Muscle of leg (tissue), 16 donors: ENCODE measurements around the gene NIPAL3. TPM values are rescaled to one million over a fixed set of nuclear protein-coding genes. Genes with fewer than 3 reads are reported as not detected.

Experiments used
- DNase-seq: peaks from one replicate; pipeline ENCODE4 v3.0.0; 2013
- H3K27ac ChIP-seq: one replicate; pipeline ENCODE4 v1.5.1; 2013; ENCODE audit warnings: mild to moderate bottlenecking, low read length, control low read depth
- H3K27me3 ChIP-seq: one replicate; pipeline ENCODE4 v1.6.1; 2013; ENCODE audit warnings: low read length; ENCODE audit not compliant: control insufficient read depth, insufficient read depth
- H3K36me3 ChIP-seq: one replicate; pipeline ENCODE4 v1.6.1; 2013; ENCODE audit warnings: low read length; ENCODE audit not compliant: control insufficient read depth, insufficient read depth
- H3K4me1 ChIP-seq: one replicate; pipeline ENCODE4 v1.6.1; 2013; ENCODE audit warnings: low read length; ENCODE audit not compliant: control insufficient read depth, insufficient read depth
- H3K4me3 ChIP-seq: one replicate; pipeline ENCODE4 v1.5.1; 2013; ENCODE audit warnings: low read length, control low read depth
- H3K9me3 ChIP-seq: replicated peaks from 2 replicates; pipeline ENCODE4 v1.6.1; 2013; ENCODE audit warnings: low read depth, low read length; ENCODE audit not compliant: control insufficient read depth
- WGBS: methylation state at CpG from one replicate; pipeline ENCODE4 v1.1.5; 2013; ENCODE audit warnings: missing lambda C conversion rate; ENCODE audit not compliant: insufficient coverage; 5-methylcytosine and 5-hydroxymethylcytosine counted together
- long read RNA-seq, 11 donors: transcript quantifications; one replicate each; lab custom pipeline, GENCODE V29; 2026
- polyA plus RNA-seq, 8 donors: library from polyadenylated mRNA; unstranded; fragments of 120-200 nt; gene quantifications; one replicate each; pipeline versions ENCODE4 v1.2.1 to v1.2.3, GENCODE V29; 2013; ENCODE audit warnings: inconsistent platforms in 1 of 8, low replicate concordance in 1 of 8; ENCODE audit not compliant: insufficient read length in 8 of 8, insufficient read depth in 1 of 8
- total RNA-seq: library from RNA; stranded (reverse); fragments of 120-200 nt; gene quantifications from one replicate; pipeline ENCODE4 v1.2.4, GENCODE V29; 2013

NIPAL3 gene
- total RNA-seq (4.9 TPM), polyA plus RNA-seq (1 to 10 TPM; 3.2 to 5.9 (median 4.6) TPM)
- long read RNA-seq, donor 1, result 0 reads
- long read RNA-seq, donor 2, partial matches to known transcripts, result 0 of 1 reads
- long read RNA-seq, donor 2, other reads (novel, unspliced or antisense), result 0 of 1 reads
- long read RNA-seq, donor 3, partial matches to known transcripts, result 0 of 1 reads
- long read RNA-seq, donor 3, other reads (novel, unspliced or antisense), result 0 of 1 reads
- long read RNA-seq, donor 4, result 0 reads
- long read RNA-seq, donor 5, partial matches to known transcripts, result 0 of 4 reads
- long read RNA-seq, donor 5, other reads (novel, unspliced or antisense), result 0 of 4 reads
- long read RNA-seq, donor 6, partial matches to known transcripts, result 0 of 1 reads
- long read RNA-seq, donor 6, other reads (novel, unspliced or antisense), result 0 of 1 reads
- long read RNA-seq, donor 7, partial matches to known transcripts, result 0 of 2 reads
- long read RNA-seq, donor 7, other reads (novel, unspliced or antisense), result 0 of 2 reads
- long read RNA-seq, donor 8, result 0 reads
- long read RNA-seq, donor 9, partial matches to known transcripts, result 0 of 1 reads
- long read RNA-seq, donor 9, other reads (novel, unspliced or antisense), result 0 of 1 reads
- long read RNA-seq, donor 10, partial matches to known transcripts, result 0 of 1 reads
- long read RNA-seq, donor 10, other reads (novel, unspliced or antisense), result 0 of 1 reads
- long read RNA-seq, donor 11, result 0 reads

- H3K4me1 ChIP-seq, result peaks cover 18% of the 10 kb centered on the region
- peak; percentile 100 for DNase-seq
- no peaks in the 10 kb centered on the region for H3K9me3 ChIP-seq
- no peaks in the 10 kb centered on the region for H3K27me3 ChIP-seq
- peak within 1 kb of the TSS; percentile 46 for H3K4me3 ChIP-seq
- WGBS, result 2% methylated on average over 23 of the region's 28 CpGs
- H3K27ac ChIP-seq, result no peak within 1 kb of the TSS
- peaks cover 4% of the 10 kb centered on the region for H3K36me3 ChIP-seq
Measured at GRCh38 chr1:24415334-24415909, at the start of gene NIPAL3. Gene NIPAL3 (plus strand): TSS chr1:24415802. CDS start chr1:24419548, 3,746 bp downstream.

GRCh38 chr1:24366707-24367106, 48.9 kb upstream of the NIPAL3 start:
- Histone ChIP-seq H3K27ac (no peak overlapping the region), H3K4me3 (no peak overlapping the region), H3K9me3 (no peaks in the 10 kb centered on the region), H3K36me3 (no peaks in the 10 kb centered on the region), H3K27me3 (no peaks in the 10 kb centered on the region), H3K4me1 (peaks cover 16% of the 10 kb centered on the region)
- 93% methylated on average over 9 of the region's 9 CpGs for WGBS
- DNase-seq, result no peak

- H3K4me1 ChIP-seq, result peaks cover 16% of the 10 kb centered on the region
- H3K36me3 ChIP-seq, result no peaks in the 10 kb centered on the region
- H3K27ac ChIP-seq, result no peak overlapping the region
- H3K27me3 ChIP-seq, result no peaks in the 10 kb centered on the region
- whole genome bisulfite sequencing, result 57% methylated on average over 1 of the region's 4 CpGs
- H3K4me3 ChIP-seq, result no peak overlapping the region
- no peak for DNase-seq
- no peaks in the 10 kb centered on the region for H3K9me3 ChIP-seq
Measured at GRCh38 chr1:24369199-24369598, 46.4 kb upstream of the NIPAL3 start.

GRCh38 chr1:24369801-24370200, 45.8 kb upstream of the NIPAL3 start:
- DNase-seq, result no peak
- Histone ChIP-seq H3K9me3 (no peaks in the 10 kb centered on the region), H3K4me3 (no peak overlapping the region), H3K36me3 (no peaks in the 10 kb centered on the region), H3K27ac (no peak overlapping the region), H3K4me1 (peaks cover 12% of the 10 kb centered on the region), H3K27me3 (no peaks in the 10 kb centered on the region)
- 100% methylated on average over 2 of the region's 4 CpGs for WGBS

- no peaks in the 10 kb centered on the region for H3K9me3 ChIP-seq
- no peak overlapping the region for H3K4me3 ChIP-seq
- H3K36me3 ChIP-seq, result no peaks in the 10 kb centered on the region
- no peak overlapping the region for H3K27ac ChIP-seq
- no peaks in the 10 kb centered on the region for H3K27me3 ChIP-seq
- no peaks in the 10 kb centered on the region for H3K4me1 ChIP-seq
- no peak for DNase-seq
- WGBS, result 72% methylated on average over 4 of the region's 7 CpGs
Measured at GRCh38 chr1:24373044-24373443, 42.6 kb upstream of the NIPAL3 start.

- Histone ChIP-seq H3K27ac (no peak overlapping the region), H3K4me3 (no peak overlapping the region), H3K27me3 (no peaks in the 10 kb centered on the region), H3K4me1 (no peaks in the 10 kb centered on the region), H3K9me3 (no peaks in the 10 kb centered on the region), H3K36me3 (no peaks in the 10 kb centered on the region)
- WGBS, result 78% methylated on average over 7 of the region's 8 CpGs
- no peak for DNase-seq
Measured at GRCh38 chr1:24373710-24374109, 41.9 kb upstream of the NIPAL3 start.

- no peaks in the 10 kb centered on the region for H3K9me3 ChIP-seq
- 45% methylated on average over 5 of the region's 13 CpGs for WGBS
- no peaks in the 10 kb centered on the region for H3K27me3 ChIP-seq
- H3K36me3 ChIP-seq, result no peaks in the 10 kb centered on the region
- H3K4me3 ChIP-seq, result no peak overlapping the region
- no peak overlapping the region for H3K27ac ChIP-seq
- H3K4me1 ChIP-seq, result no peaks in the 10 kb centered on the region
- no peak for DNase-seq
Measured at GRCh38 chr1:24374891-24375786, 40.5 kb upstream of the NIPAL3 start.

- Histone ChIP-seq H3K36me3 (no peaks in the 10 kb centered on the region), H3K9me3 (no peaks in the 10 kb centered on the region), H3K4me1 (peaks cover 4% of the 10 kb centered on the region), H3K4me3 (no peak overlapping the region), H3K27me3 (no peaks in the 10 kb centered on the region), H3K27ac (no peak overlapping the region)
- WGBS, result 84% methylated on average over 7 of the region's 8 CpGs
- DNase-seq, result no peak
Measured at GRCh38 chr1:24379733-24380315, 35.8 kb upstream of the NIPAL3 start.

- no peaks in the 10 kb centered on the region for H3K9me3 ChIP-seq
- 90% methylated on average over 2 of the region's 5 CpGs for WGBS
Measured at GRCh38 chr1:24380508-24380907, 35.1 kb upstream of the NIPAL3 start.

More at GRCh38 chr1:24380508-24380907, 35.1 kb upstream of the NIPAL3 start:
- no peak overlapping the region for H3K4me3 ChIP-seq
- no peak overlapping the region for H3K27ac ChIP-seq
- no peaks in the 10 kb centered on the region for H3K27me3 ChIP-seq
- no peak for DNase-seq
- no peaks in the 10 kb centered on the region for H3K36me3 ChIP-seq
- peaks cover 4% of the 10 kb centered on the region for H3K4me1 ChIP-seq
